H1 (cell line): ENCODE results near the gene NELL1. TPM values are rescaled to one million over a fixed set of nuclear protein-coding genes. Genes with fewer than 3 reads are reported as not detected.

ENCODE experiments used
- polyA plus RNA-seq, 7 experiments: library from polyadenylated mRNA; depleted of rRNA in 3 of 7; stranded (reverse) in 5 of 7; unstranded in 2 of 7; fragments of >200 nt in 5 of 7; fragments of 200-250 nt in 2 of 7; gene quantifications; 1 replicate in 5 of 7; 2 replicates in 1 of 7; 4 replicates in 1 of 7; pipeline versions ENCODE4 v1.2.1 to v1.2.3, GENCODE V29; 2011 to 2013; ENCODE audit warnings: missing spikeins in 2 of 7, mixed read lengths in 2 of 7
- total RNA-seq: library from RNA; stranded (reverse); fragmentation: NEBNext Ultra II Directional; extraction: Animal tissue kit (Norgen Biotek cat#: 25700); gene quantifications from 2 replicates; pipeline ENCODE4 v1.2.1, GENCODE V29; 2021
- TF ChIP-seq, protein P1 (sequence below): fragments of 300-600 bp; sonication (generic); IDR thresholded peaks from 2 replicates; pipeline ENCODE4 v1.7.1; 2012; ENCODE audit warnings: low read length, moderate library complexity, mild to moderate bottlenecking, inconsistent platforms; ENCODE audit not compliant: insufficient replicate concordance

The NELL1 gene
- total and polyA plus RNA-seq, 2 of the 8 experiments (the other 6 are each of a cell fraction or from before 2014, with no cell fraction given) = 0.21 TPM; not detected in 1

DNA sequence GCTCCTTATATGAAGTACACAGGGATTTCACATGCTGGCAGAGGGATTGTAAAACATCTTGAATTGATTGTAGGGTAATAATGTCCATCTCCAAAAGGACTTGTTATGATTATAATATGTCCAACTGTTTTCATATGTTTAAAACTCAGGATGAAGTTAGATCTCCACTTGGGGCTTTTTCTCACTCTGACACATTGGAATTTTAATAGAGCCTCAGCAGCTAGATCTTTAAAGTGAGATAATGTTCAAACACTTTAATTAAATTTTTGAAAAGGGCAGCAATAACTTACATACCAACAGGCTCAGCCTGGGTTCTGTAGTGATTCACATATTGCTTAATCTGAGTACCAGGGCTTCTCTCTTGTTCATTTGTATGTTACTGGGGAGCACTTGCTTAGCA, 152.1 kb downstream of the NELL1 start (continued):
- TF ChIP-seq, protein P1, sequence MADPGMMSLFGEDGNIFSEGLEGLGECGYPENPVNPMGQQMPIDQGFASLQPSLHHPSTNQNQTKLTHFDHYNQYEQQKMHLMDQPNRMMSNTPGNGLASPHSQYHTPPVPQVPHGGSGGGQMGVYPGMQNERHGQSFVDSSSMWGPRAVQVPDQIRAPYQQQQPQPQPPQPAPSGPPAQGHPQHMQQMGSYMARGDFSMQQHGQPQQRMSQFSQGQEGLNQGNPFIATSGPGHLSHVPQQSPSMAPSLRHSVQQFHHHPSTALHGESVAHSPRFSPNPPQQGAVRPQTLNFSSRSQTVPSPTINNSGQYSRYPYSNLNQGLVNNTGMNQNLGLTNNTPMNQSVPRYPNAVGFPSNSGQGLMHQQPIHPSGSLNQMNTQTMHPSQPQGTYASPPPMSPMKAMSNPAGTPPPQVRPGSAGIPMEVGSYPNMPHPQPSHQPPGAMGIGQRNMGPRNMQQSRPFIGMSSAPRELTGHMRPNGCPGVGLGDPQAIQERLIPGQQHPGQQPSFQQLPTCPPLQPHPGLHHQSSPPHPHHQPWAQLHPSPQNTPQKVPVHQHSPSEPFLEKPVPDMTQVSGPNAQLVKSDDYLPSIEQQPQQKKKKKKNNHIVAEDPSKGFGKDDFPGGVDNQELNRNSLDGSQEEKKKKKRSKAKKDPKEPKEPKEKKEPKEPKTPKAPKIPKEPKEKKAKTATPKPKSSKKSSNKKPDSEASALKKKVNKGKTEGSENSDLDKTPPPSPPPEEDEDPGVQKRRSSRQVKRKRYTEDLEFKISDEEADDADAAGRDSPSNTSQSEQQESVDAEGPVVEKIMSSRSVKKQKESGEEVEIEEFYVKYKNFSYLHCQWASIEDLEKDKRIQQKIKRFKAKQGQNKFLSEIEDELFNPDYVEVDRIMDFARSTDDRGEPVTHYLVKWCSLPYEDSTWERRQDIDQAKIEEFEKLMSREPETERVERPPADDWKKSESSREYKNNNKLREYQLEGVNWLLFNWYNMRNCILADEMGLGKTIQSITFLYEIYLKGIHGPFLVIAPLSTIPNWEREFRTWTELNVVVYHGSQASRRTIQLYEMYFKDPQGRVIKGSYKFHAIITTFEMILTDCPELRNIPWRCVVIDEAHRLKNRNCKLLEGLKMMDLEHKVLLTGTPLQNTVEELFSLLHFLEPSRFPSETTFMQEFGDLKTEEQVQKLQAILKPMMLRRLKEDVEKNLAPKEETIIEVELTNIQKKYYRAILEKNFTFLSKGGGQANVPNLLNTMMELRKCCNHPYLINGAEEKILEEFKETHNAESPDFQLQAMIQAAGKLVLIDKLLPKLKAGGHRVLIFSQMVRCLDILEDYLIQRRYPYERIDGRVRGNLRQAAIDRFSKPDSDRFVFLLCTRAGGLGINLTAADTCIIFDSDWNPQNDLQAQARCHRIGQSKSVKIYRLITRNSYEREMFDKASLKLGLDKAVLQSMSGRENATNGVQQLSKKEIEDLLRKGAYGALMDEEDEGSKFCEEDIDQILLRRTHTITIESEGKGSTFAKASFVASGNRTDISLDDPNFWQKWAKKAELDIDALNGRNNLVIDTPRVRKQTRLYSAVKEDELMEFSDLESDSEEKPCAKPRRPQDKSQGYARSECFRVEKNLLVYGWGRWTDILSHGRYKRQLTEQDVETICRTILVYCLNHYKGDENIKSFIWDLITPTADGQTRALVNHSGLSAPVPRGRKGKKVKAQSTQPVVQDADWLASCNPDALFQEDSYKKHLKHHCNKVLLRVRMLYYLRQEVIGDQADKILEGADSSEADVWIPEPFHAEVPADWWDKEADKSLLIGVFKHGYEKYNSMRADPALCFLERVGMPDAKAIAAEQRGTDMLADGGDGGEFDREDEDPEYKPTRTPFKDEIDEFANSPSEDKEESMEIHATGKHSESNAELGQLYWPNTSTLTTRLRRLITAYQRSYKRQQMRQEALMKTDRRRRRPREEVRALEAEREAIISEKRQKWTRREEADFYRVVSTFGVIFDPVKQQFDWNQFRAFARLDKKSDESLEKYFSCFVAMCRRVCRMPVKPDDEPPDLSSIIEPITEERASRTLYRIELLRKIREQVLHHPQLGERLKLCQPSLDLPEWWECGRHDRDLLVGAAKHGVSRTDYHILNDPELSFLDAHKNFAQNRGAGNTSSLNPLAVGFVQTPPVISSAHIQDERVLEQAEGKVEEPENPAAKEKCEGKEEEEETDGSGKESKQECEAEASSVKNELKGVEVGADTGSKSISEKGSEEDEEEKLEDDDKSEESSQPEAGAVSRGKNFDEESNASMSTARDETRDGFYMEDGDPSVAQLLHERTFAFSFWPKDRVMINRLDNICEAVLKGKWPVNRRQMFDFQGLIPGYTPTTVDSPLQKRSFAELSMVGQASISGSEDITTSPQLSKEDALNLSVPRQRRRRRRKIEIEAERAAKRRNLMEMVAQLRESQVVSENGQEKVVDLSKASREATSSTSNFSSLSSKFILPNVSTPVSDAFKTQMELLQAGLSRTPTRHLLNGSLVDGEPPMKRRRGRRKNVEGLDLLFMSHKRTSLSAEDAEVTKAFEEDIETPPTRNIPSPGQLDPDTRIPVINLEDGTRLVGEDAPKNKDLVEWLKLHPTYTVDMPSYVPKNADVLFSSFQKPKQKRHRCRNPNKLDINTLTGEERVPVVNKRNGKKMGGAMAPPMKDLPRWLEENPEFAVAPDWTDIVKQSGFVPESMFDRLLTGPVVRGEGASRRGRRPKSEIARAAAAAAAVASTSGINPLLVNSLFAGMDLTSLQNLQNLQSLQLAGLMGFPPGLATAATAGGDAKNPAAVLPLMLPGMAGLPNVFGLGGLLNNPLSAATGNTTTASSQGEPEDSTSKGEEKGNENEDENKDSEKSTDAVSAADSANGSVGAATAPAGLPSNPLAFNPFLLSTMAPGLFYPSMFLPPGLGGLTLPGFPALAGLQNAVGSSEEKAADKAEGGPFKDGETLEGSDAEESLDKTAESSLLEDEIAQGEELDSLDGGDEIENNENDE = no peak
- TF ChIP-seq, all 59 proteins: peak for 0
